Thymus (tissue), 11 donors: ENCODE data around the gene LANCL2. TPM values are rescaled to one million over a fixed set of nuclear protein-coding genes. Genes with fewer than 3 reads are reported as not detected.

Experiments
- DNase-seq, 9 donors: peaks; one replicate each; pipeline ENCODE4 v3.0.0-alpha.2; 2013; ENCODE audit warnings: low spot score in 9 of 9, low read depth in 6 of 9, missing footprints in 1 of 9
- H3K27ac ChIP-seq, 2 donors: one replicate each; pipeline ENCODE4 v1.5.1; 2013; ENCODE audit warnings: control low read depth in 1 of 2, low read depth in 1 of 2, low read length in 1 of 2, mild to moderate bottlenecking in 1 of 2, moderate library complexity in 1 of 2
- H3K27me3 ChIP-seq, 2 donors: one replicate each; pipeline ENCODE4 v1.5.1; 2013; ENCODE audit warnings: low read length in 1 of 2; ENCODE audit not compliant: control insufficient read depth in 2 of 2, insufficient read depth in 1 of 2
- H3K36me3 ChIP-seq, 2 donors: one replicate each; pipeline ENCODE4 v1.5.1; 2013; ENCODE audit warnings: low read length in 1 of 2, mild to moderate bottlenecking in 1 of 2, moderate library complexity in 1 of 2; ENCODE audit not compliant: control insufficient read depth in 2 of 2, insufficient read depth in 2 of 2
- H3K4me1 ChIP-seq, 2 donors: one replicate each; pipeline ENCODE4 v1.5.1; 2013; ENCODE audit warnings: low read length in 2 of 2; ENCODE audit not compliant: control insufficient read depth in 2 of 2, insufficient read depth in 2 of 2
- H3K4me3 ChIP-seq, 2 donors: one replicate each; pipeline ENCODE4 v1.5.1; 2013; ENCODE audit warnings: low read length in 2 of 2, control low read depth in 1 of 2, mild to moderate bottlenecking in 1 of 2
- H3K9me3 ChIP-seq, 2 donors: one replicate each; pipeline ENCODE4 v1.5.1; 2013; ENCODE audit warnings: low read length in 1 of 2, mild to moderate bottlenecking in 1 of 2; ENCODE audit not compliant: control insufficient read depth in 2 of 2, insufficient read depth in 1 of 2
- WGBS: extraction: QIAGEN DNeasy Blood & Tissue Kit; methylation state at CpG from one replicate; pipeline ENCODE4 v1.1.7; 2013; 5-methylcytosine and 5-hydroxymethylcytosine counted together
- polyA plus RNA-seq: library from polyadenylated mRNA; stranded (reverse); fragments of 200-250 nt; gene quantifications from one replicate; pipeline ENCODE4 v1.2.3, GENCODE V29; 2013
- total RNA-seq: library from RNA; stranded (reverse); fragments of 120-200 nt; gene quantifications from one replicate; pipeline ENCODE4 v1.2.4, GENCODE V29; 2013
- donor health status: healthy.

LANCL2 gene
- total and polyA plus RNA-seq, 2 donors = 8.3 to 20.0 TPM

DNA sequence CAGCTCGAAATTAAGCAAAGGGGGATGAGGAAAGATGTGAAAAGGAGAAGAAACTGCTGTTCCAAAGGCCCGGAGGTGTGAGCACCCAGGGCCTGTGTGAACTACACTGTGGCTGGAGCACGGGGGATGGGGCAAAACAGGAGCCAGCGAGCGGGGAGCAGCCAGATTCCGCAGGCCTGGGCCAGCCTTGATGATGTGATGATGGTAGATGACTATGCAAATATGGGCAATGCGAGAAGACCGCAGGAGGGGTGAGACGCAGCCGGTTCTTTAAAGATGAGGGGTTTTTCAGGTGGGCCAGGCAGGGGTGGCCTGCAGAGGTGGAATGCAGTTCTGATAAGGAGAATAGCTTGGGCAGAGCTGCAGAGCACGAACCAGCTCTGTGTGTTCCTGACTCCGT lies 61.5 kb downstream of the LANCL2 start:
- Histone ChIP-seq H3K9me3 (no peaks in the 10 kb centered on the region), H3K27ac (no peak overlapping the region), H3K4me1 (peaks cover 7 to 10% of the 10 kb centered on the region in 2 donors), H3K4me3 (no peak overlapping the region), H3K36me3 (peaks cover 12 to 14% of the 10 kb centered on the region in 2 donors), H3K27me3 (no peaks in the 10 kb centered on the region)
- DNase-seq = no peak
- 93% methylated on average over 12 of the region's 12 CpGs for WGBS

DNA sequence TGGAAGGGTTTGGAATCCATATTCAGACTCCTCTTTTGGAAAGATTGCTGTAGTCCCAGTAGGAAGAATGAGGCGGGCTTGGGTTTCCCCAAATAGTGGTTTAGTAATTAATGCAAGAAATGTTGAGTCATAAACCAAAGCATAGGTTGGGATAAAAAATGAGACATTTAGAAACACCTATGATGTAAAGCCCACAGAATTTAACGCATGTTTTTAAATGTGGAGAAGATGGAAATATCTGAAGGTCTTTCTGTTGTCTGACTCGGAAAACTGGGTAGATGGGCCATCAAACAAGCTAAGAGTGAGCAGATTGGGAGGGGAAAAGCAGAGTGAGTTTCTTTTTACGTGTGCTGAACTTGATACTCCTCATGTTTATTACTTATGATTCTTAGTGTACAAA lies 62.2 kb downstream of the LANCL2 start:
- Histone ChIP-seq H3K9me3 (no peaks in the 10 kb centered on the region), H3K36me3 (peaks cover 12 to 14% of the 10 kb centered on the region in 2 donors), H3K27me3 (no peaks in the 10 kb centered on the region), H3K4me3 (no peak overlapping the region), H3K4me1 (peaks cover 7 to 14% of the 10 kb centered on the region in 2 donors), H3K27ac (peak overlapping the region in 1 of 2 donors; percentile 46)
- DNase-seq = no peak
- 96% methylated on average over 4 of the region's 4 CpGs for WGBS

DNA sequence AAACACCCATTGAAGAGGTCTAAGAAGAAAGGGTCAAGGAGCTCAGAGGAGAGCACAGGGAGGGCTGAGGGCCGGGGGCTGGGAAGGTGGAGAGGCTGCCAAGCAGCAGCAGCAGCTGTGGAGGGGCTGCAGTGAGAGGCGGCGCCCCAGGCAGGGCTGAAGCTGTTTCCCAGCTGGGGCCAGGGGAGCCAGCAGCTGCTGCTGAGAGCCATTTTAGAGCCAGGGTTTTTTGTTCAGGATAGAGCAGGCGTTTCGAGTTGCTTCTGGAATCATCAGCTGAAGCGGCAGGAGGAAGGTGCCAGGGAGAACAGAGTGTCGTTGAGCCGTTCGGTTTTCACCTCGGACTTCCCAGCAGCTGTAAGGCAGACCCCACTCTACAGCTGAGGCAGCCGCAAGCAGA lies 62.7 kb downstream of the LANCL2 start:
- Histone ChIP-seq H3K4me3 (peak overlapping the region in 1 of 2 donors; percentile 37), H3K9me3 (no peaks in the 10 kb centered on the region), H3K27ac (peak overlapping the region in 1 of 2 donors; percentile 58), H3K4me1 (peaks cover 12 to 18% of the 10 kb centered on the region in 2 donors), H3K36me3 (peaks cover 12 to 14% of the 10 kb centered on the region in 2 donors), H3K27me3 (no peaks in the 10 kb centered on the region)
- WGBS = 95% methylated on average over 11 of the region's 11 CpGs
- DNase-seq = peak in 3 of 9 donors; percentile 40 to 60 (median 46)

DNA sequence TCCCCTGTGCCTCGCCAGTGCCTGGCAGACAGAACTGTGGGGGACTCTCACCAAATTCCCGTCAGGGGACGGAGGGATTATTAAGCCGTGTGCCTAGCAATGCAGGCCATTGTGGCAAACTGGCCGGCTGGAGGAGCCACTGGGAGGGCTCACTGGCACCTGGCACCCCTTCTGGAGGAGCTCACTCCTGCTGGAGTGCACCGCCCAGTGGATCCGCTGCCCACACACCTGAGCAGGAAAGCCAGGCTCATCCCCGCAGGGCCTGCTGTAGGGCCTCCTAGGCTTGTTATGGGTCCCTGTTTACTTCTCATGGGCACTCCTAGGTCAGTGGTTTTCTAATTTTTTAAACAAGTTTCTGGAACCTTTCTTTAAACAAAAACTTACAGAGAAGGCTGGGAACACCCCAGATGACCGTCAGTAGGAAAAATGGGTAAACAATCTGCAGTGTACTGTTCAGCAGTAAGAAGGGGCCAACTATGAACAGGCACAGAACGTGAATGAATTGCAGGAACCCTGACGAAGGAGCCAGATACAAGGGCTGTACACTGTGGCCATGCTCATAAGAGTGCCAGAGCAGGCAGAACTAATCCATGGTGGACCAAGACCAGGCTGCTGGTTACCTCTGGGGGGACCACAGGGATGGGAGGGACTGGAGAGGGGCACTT lies 64.8 kb downstream of the LANCL2 start:
- no peak overlapping the region for H3K27ac ChIP-seq
- H3K4me1 ChIP-seq = peaks cover 26 to 40% of the 10 kb centered on the region in 2 donors
- no peak for DNase-seq
- peak overlapping the region in 1 of 2 donors; percentile 37 for H3K4me3 ChIP-seq
- H3K9me3 ChIP-seq = no peaks in the 10 kb centered on the region
- 97% methylated on average over 11 of the region's 11 CpGs for WGBS
- H3K27me3 ChIP-seq = no peaks in the 10 kb centered on the region
- H3K36me3 ChIP-seq = peaks cover 12 to 14% of the 10 kb centered on the region in 2 donors

DNA sequence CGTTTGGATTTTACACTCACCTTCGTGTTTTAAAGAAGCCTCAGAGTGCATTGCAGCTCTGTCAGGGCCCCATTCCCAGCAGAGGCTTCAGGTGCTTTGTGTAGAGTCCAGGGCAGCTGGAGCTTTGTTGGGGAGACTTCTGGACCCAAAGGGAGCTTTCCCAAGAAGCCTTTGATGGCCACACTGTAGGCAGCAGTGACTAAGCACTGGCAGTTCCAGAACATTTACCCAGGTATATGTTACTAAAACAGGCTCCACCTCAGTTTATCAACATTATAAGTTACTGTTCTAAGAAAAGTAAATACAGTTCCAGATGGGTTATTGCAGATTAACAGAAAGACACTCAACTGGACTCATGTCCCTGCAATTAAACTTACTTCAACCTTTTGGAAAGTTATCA lies 66.8 kb downstream of the LANCL2 start:
- Histone ChIP-seq H3K4me1 (peaks cover 39 to 59% of the 10 kb centered on the region in 2 donors), H3K4me3 (no peak overlapping the region), H3K27ac (peak overlapping the region in 1 of 2 donors; percentile 61), H3K36me3 (peaks cover 0 to 4% of the 10 kb centered on the region in 2 donors), H3K9me3 (no peaks in the 10 kb centered on the region), H3K27me3 (no peaks in the 10 kb centered on the region)
- DNase-seq = no peak
- 69% methylated on average over 2 of the region's 2 CpGs for WGBS

DNA sequence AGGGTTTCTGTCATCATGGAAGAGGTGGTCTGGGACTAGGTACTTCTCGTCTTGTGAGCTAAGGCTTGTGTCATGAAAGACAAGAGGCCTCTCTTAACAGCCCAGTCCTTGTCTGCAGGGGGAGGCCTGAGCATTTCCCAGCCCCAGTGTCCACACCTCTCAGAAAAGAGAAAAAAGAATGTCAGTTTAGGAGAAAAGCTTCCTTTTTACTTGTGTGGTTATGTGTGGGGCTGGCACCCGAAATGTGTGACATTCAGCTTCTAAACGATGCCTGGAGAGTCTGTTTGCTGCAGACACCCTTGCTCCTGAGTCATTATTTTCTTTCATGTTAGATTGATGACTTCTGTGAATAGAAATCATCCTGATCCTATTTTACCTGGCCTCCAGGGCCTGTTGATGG lies 67.4 kb downstream of the LANCL2 start:
- peak overlapping the region; percentile 34 to 61 for H3K27ac ChIP-seq
- WGBS = 86% methylated on average over 3 of the region's 3 CpGs

DNA sequence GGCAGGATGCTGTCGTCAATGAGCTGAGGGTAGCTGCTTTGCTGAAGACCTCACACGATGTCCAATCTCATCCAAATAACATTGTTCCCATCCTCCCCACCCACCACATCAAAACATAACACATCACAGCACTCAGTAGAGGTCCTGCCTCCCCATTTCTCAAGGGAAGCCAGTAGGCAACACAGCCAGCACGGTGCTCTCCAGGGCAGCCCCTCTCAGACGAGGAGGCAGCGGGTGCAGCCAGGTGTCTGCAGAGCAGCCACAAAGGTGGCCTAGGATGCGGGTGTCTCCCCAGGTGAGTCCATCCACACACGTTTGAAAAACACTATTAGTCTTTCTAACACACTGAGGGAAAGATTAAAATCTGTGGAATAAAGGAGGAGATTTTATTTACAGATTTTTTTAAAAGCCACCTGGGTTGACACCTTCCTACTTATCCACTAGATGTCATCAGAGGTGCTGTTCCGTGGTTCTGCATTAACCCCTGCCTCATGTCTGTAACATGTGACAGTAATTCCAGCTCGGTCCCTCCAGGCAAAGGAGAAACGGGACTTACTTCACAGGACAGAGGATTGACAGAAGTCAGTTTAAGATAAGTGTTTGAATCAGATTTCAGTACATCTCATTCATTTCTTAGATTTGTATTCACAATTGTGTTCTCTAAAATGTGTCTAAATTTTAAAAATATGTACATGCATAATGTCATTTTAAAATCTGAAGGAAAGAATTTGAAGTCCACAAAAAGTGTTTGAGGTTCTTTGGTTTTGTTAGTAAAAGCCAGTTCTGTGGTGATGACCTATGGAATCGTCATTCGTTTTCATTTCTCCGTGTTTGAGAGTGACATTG lies 68.0 kb downstream of the LANCL2 start:
- peak in 3 of 9 donors; percentile 34 to 79 (median 45) for DNase-seq
- H3K27ac ChIP-seq = peak overlapping the region; percentile 34 to 61

More for the DNA sequence above, 67.4 kb downstream of the LANCL2 start:
- no peak overlapping the region for H3K4me3 ChIP-seq
- peaks cover 0 to 4% of the 10 kb centered on the region in 2 donors for H3K36me3 ChIP-seq
- H3K4me1 ChIP-seq = peaks cover 45 to 64% of the 10 kb centered on the region in 2 donors
- no peak for DNase-seq
- H3K9me3 ChIP-seq = no peaks in the 10 kb centered on the region
- no peaks in the 10 kb centered on the region for H3K27me3 ChIP-seq

DNA sequence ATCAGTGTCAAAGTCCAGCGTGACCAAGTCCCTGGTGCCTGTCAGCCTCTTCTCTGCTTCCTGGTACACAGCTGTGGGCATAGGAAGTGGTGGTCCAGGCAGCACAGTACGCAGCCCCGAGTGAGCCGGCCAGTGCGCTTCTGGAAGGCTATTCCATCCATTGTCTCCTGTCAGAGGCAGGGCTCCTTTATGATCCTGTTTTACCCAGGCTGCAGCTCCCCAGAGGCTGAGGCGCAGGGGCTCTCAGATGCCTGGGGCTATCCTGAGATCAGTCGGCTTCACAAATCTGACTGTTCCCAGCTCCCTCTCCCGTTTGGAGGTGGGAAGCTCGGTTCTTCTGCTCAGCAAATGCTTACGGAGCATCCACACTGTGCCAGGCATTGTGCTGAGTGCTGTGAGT lies 70.3 kb downstream of the LANCL2 start:
- Histone ChIP-seq H3K36me3 (no peaks in the 10 kb centered on the region), H3K9me3 (no peaks in the 10 kb centered on the region), H3K27ac (peak overlapping the region in 1 of 2 donors; percentile 52), H3K27me3 (no peaks in the 10 kb centered on the region), H3K4me1 (peaks cover 57 to 85% of the 10 kb centered on the region in 2 donors), H3K4me3 (no peak overlapping the region)
- DNase-seq = no peak
- 96% methylated on average over 10 of the region's 10 CpGs for WGBS

More for the DNA sequence above, 68.0 kb downstream of the LANCL2 start:
- Histone ChIP-seq H3K9me3 (no peaks in the 10 kb centered on the region), H3K36me3 (peaks cover 0 to 4% of the 10 kb centered on the region in 2 donors), H3K27me3 (no peaks in the 10 kb centered on the region), H3K4me3 (no peak overlapping the region), H3K4me1 (peaks cover 42 to 64% of the 10 kb centered on the region in 2 donors)
- 48% methylated on average over 13 of the region's 13 CpGs for WGBS

DNA sequence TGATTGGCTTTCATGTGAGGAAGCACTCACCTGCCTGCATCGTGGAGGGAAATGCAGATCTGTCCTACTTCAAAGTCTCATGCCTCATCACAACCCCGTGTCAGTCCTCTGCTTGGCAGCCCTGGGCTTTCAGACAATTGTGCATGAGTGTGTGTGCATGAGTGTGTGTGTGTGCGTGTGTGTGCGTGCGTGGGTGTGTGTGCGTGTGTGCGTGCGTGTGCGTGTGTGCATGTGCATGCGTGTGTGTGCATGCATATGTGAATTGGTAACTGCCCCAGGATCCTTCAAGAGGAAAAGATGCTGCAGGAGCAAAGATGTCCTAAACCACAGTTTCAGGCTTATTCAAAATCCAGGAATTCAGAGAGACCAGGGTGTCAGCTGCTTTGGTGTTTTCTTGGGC lies 71.3 kb downstream of the LANCL2 start:
- peaks cover 66 to 95% of the 10 kb centered on the region in 2 donors for H3K4me1 ChIP-seq
- H3K36me3 ChIP-seq = no peaks in the 10 kb centered on the region
- H3K9me3 ChIP-seq = no peaks in the 10 kb centered on the region
- H3K27ac ChIP-seq = peak overlapping the region in 1 of 2 donors; percentile 80
- H3K4me3 ChIP-seq = no peak overlapping the region
- no peaks in the 10 kb centered on the region for H3K27me3 ChIP-seq
- no peak for DNase-seq
- 87% methylated on average over 10 of the region's 10 CpGs for WGBS
